ENCODE measurements around the gene ZNRD2.

ZNRD2 gene

DNA sequence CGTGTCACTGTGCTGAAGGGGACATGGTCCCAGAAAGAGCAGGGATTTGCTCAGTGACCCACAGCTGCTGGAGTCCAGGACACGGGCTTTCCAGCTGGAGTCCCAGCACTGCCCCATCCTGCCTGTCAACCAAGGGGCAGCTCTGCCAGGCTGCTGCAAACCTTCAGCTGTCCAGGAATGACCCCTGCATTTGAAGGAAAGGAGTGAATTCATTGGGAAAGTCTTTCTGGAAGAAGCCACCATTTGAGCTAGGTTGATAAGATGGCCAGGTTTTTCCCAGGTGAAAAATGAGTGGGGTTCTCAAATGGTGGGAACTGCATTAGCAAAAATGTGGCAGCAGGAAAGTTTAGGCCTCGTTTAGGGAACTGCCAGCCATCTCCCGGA, 16.0 kb downstream of the ZNRD2 start:
- no peak for DNase-seq

DNA sequence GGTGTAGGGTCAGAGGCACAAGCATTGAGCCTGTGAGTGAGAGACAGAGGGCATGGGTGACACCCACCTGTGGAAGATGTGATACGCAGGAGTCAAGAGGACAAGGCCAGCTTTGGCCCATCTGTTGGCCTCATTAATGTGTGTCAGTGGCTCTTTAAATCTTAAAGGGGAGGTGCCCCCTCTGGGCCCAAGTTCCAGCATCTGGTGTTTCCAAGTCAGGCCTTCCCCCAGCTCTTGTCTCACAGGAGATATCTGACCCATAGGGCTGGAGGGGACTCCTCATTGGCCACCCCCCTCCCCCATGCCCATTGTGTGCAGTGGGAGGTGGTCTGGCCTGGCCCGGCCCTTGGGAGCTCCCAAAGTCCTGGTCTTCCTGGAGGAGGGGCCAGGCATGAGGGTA, 16.4 kb downstream of the ZNRD2 start:
- DNase-seq, result no peak

DNA sequence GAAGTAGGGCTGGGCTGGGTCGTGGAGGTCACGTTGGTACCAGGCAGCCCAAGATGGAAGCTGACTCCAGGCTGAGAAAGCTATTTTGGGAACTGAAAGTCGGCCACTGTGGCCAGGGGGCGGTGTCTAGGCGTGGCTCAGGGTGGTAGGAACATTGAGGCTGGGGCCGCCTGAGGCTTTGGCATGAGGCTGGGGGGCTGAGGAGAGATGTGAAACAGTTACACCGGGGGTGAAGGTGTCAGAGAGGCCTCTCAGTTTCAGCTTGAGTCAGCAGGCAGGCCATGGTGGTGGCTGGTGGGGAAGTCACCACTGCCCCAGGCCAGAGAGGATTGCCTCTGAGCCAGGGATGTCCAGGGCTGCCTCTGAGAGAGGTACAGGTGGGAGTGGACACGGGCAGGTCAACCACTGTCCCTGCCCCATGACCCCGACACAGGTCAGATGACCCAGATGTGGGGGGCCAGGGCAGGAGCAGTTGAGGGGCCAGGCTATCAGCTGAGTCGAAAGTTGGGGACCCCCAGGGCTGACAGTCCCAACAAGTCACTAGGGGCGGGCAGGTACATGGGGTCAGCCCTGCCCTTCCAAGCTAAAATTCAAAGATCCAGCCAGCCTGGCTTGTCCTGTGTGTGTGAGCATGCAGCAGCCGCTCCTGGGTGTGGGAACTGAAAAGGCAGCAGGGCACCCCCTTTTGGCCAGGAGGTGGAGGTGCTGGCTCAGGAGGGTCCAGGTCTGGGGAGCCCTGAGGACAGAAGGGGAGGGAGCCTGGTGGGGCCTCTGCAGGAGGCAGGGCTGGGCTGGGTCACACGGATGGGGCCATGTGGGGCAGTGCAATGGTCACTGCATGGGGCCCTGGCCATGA, 18.1 kb downstream of the ZNRD2 start:
- DNase-seq, result no peak

DNA sequence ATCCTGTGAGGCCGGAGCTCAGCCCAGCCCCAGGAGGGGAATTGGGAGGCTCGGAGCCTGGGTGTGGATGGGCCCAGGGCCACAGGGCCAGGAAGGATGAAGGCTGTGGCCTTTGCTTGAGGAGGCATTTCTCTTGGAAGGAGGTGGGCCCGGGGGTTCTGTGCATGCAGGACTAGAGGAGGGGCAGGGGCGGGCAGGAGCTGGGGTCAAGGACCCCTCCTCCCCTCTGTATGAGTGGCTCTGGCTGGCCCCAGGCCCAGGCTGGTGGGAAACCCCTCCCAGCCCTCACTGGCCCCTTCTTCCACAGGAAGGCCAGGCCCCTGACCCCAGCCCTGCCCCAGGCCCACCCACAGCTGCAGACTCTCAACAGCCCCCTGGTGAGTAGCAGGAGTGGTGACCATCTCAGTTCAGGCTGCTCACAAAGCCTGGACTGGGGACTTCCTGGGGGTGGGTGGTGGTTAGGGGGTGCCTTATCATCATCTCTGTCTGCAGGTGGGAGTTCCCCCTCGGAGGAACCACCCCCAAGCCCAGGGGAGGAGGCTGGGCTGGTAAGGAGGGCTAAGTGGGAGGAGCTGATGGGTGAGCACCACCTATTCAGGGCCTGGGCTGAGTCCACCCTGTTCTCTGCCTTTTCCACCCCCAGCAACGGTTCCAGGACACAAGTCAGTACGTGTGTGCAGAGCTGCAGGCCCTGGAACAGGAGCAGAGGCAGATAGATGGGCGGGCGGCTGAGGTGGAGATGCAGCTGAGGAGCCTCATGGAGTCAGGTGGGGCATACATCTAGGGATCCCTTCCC, 19.4 kb downstream of the ZNRD2 start:
- DNase-seq, result no peak

DNA sequence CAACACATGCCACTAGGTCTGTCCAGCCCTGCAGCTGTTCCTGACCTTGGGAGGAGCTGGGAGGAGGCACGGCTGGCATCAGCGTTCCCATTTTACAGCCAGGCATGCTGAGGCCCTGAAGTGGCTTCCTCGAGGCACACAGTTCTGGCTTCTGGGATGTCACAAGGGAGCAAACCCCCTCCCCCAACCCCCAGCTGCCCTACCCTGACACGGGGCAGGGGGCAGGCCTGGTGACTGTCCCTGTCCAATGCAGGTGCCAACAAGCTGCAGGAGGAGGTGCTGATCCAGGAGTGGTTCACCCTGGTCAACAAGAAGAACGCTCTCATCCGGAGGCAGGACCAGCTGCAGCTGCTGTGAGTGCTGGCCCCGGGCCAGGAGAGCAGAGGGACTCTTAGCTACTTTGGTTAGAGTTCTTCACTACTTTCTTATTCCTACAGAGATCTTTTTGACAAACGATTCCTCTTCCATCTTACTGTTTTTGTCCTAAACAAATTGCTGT, 20.0 kb downstream of the ZNRD2 start:
- no peak for DNase-seq

DNA sequence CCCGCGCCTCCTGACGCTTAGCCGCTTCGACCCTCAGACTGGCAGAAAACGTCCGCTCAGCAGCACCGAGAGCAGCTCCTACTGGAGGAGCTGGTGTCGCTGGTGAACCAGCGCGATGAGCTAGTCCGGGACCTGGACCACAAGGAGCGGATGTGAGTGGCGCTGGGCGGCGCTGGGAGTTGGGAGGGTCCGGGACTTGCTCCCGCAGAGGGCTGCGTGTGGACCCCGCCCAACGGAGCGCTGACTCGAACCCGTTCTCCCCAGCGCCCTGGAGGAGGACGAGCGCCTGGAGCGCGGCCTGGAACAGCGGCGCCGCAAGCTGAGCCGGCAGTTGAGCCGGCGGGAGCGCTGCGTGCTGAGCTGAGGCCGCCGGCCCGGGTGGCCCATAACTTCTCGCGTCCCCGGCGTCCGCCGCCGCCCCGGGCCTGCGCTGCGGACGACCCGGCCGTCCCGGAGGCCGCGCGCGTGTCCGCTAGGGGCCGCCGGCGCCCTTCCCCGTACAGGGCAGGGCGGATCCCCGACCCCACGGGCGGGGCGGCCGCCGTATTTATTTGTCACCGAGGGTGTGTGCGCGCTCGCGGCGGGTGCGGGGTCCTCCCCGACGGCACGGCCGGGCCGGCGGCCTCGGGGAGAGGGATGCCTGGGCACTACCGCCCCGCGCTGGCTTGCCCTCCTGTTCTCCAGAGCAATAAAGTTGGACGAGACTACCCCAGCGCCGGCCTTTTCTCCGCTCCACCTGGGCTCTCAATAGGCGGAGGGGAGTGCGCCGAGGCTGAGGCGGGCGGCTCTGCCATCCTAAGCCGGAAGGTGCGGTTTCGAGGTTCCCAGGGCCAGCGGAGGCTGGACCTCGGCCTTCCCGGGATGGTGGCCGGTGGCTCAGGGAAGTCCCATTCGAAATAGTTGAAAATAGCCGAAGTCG, 21.9 kb downstream of the ZNRD2 start:
- DNase-seq, result peak; percentile 80

DNA sequence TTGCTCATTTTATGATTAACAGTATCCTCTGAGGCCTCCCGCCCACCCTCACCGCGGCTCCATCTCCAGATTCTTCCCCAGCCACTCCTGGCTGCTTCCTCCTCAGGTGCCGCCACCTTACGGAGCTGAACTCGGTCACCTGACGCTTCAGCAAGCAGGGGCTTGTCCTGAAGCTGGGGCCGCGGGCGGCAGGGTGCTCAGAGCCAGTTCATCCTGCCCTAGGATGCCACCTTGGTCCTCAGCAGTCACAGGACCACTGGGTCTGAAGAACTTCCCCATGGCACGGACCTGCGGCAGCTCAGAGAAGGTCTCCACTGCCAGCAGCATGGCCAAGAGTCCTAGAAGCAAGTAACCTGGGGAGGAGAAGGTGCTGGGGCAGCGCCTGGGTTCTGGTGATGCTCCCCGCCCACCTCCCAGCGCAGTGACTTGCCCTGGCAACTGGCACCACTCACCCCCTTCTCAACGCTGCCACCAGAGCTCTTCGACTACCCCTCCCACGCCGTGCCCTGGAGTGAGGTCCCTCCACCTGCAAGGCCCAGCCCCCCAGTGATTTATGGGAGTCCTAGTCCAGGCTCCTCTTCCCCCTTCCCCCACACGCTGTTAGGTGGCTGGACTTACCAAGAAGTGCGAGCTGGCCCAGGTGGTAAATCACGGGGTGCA, 22.7 kb downstream of the ZNRD2 start:
- DNase-seq, result no peak

DNA sequence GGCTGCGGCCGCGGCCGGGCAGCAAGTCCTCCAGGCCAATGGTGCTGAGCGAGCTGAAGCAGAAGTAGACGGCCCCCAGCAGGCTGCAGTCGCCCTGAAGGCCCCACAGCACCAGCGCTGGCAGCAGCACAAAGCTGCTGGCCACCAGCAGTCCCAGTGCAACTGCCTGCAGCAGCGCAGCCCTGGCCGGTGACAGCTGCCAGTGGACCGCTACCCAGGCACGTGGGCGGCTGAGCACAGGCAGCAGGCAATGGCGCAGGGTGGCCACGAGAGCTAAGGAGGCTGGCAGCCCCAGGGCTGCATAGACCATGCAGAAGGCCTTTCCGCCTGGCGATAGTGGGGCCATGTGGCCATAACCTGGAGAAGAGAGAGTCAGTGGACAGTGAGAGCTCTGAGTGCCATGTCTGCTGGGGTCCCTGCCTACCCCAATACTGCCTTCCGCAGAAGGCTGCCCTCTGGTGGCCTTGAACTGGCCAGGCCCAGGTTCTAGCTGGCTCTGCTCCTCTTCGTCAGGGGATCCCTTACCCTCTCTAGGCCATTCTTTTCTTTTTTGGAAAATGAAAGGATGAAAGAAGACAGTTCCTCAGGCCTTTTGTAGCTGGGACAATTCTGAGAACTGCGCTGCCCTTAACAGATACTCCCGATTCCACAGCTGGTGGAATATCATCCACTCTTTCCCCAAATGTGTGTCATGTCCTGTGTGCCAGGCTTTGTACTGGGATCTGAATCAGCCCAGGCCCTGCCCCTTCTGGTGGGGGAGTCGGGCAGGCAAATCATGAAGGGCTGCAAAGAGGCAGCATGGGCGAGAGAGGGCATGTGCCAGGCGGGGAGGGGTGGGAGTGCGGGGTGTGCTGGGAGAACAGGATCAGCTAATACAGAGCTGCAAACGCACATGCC, 23.5 kb downstream of the ZNRD2 start:
- peak; percentile 76 for DNase-seq

DNA sequence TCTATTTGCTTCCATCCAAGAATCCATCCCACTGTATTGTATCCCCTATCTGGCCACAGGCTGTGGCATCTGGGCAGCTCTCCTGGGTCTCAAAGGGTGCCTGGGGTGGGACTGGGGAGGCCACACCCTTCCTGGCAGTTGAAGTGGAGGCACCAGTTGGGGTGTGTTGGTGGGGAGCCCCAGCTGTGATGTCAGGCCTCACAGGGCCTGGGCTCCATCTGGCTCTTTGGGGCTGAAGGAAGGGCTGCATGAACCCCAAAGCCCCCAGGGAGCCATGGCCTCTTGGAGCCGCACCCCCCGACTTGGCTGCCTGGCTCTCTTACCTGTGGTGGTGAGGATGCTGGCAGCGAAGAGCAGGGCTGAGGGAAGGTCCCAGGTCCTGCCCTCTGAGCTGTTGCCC, 24.9 kb downstream of the ZNRD2 start:
- DNase-seq, result no peak

DNA sequence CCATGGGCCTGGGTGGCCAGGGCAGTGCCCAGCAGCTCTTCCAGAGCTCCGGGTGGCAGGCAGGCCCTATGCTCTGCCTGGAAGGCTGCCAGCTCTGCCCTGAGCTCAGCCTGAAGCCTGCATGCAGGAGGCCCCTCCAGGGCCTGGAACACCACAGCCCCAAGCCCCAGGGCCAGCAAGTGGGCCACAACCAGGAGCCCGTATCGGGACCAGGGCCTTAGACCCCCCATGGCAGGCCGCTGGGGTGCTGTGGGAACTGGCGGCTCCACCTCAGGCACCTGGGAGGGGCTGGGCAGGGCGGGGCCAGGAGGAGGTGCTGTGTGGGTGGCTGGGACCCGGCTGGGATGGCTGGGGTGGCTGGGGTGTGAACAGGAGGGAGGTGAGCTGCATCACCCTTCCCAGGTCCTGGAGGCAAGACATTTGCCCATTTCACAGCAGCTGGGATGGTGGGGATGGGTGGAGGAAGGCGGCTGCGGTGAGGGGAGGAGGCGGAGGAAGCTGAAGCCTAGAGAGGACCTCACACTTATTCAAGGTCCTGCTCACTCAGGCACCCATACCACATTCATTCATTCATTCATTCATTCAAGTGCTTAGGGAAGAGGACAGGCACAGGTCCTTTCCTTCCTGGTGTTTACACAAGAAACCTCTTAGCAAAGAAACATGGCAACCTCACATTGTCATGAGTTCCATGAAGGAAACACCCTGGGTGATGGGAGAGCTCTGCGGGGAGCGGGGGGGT, 25.4 kb downstream of the ZNRD2 start, which contains the start of gene KCNK7:
TSS of gene KCNK7 (minus strand) at position 258 of the 739 bp plus-strand sequence. CDS start at position 230, 28 bp downstream.
- no peak for DNase-seq

DNA sequence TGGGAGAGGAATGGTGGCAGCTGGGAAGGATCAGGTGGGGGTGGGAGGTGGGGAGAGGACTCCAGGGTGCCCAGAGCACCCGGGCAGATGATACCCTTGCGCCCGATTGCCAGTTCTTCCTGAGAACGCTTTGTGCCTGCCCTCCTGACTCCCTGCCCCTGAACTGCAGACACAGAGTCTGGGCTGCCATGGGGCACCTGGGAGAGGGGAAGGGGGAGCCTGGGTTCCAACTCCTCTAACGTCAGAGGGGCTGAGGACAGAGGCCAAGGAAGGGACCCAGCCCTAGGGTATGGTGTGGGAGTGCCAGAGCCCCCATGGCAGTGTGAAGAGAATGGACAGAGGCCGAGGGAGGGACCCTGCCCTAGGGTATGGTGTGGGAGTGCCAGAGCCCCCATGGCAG, 26.2 kb downstream of the ZNRD2 start:
- DNase-seq, result no peak

DNA sequence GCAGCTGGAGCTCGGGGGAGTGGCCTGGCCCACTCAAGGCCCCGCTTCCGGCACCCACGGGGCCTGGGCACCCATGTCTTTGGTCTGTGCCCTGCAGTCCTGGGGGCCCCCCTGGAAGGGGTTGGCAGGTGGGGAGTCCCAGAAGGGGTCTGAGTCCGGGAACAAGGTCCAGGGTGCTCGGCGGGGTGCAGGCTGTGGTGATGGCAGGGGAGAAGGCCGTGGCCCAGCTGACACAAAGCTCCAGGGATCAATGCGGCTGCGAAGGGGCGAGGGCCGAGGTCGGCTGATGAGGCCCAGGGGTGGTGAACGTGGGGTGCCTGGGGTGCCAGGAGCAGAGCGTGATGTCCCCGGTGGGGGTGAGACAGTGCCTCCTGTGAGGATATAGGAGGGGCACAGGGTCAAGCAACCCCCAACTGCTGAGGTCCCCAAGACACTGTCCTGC, 28.0 kb downstream of the ZNRD2 start:
- DNase-seq, result no peak

DNA sequence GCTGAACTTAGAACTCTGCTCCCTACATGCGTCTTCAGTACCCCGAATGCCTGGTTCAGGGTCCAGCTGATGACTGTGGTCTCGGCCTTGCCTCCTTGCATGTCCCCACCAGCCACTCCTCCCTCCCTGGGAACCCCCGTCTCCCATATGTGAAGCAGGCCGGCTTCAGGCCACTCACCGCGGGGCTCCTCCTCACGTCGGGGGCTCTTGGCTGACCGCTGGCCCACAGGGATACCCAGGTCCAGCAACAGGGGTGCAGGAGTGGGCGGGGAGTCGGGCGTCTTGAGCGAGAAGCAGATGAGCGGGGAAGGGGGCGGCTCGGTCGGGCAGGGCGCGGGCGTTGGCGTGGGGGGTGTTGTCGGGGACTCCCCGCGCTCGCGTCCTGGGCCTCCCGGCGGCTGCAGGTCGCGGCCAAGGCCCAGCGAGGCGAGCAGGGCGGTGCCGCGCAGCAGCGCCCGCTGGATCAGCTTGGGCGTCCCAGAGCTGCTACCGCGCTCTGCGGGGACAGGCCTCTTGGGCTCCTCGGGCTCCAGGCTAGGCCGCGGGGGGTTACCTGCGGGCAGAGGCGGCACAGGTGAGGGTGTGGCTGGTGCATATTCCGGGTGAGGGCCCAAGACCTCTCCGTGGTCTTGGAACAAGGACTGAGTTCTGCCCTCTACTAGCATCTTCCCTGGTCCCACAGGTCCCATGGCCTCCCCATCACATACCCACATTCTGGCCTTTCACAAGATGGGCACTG, 29.1 kb downstream of the ZNRD2 start:
- no peak for DNase-seq

DNA sequence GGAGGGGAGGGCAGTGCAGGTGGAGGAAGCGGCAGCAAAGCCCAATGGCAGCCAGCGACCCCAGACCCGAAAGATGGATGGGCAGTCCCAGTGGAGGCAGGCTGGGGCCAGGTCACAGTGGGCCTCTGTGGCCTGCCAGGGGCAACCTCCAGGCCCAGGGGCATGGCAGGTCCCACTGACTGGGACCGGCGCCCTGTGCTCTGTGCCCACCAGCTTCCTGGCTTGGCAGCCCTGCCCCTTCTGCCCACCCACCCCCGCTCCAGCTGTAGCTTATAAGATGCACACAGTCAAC, 29.6 kb downstream of the ZNRD2 start:
- DNase-seq, result no peak

DNA sequence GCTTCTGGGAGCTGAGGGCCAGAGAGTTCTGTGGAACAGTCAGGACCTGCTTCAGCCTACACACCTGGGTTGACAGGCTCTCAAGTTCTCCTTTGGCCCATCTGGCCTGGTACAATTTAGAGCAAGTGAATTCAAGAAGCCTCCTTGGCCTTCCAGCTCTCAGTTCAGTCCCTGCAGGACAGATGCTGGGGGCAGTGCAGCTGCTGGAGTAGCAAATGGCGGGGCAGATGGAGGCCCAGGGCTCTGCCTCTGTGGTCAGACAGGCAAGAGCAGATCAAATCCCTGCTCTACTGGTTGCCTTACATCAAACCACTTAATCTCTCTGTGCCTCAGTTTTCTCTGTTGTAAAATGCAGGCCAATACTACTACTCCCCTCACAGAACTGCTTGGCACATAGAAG, 34.0 kb downstream of the ZNRD2 start:
- no peak for DNase-seq

DNA sequence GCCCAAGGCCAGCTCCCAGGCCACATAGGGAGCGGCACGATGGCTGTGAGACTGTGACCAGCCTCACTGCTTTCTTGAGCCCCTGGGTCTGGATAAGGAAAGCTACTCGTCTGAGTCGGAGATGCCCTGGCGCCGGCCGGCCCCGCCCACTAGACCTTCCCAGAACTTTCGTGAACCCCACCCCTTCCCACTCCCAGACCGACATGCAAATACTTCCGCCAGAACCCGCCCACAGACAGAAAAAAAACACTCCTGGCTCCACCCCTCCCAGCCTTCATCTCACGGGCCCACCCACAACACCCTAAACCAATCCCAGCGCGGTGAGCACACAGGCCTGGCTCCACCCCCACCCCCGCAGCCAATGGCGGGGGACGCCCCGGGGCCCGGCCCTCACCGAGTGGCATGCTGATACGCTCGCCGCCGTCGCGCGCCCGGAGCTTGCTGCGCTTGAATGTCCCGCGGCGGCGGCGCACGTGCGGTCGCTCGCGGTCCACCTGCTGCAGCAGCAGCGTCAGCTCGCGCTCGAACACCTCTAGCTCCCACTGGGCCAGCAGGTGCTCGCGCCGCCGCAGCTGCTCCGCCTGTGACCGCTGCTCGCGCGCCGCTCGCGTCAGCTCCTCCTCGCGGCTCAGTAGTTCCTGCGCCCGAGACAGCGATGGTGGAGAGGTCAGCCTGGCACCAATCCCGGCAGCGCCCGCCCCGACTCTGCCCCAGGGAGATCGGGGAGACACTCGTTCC, 36.8 kb downstream of the ZNRD2 start:
- peak; percentile 85 for DNase-seq

DNA sequence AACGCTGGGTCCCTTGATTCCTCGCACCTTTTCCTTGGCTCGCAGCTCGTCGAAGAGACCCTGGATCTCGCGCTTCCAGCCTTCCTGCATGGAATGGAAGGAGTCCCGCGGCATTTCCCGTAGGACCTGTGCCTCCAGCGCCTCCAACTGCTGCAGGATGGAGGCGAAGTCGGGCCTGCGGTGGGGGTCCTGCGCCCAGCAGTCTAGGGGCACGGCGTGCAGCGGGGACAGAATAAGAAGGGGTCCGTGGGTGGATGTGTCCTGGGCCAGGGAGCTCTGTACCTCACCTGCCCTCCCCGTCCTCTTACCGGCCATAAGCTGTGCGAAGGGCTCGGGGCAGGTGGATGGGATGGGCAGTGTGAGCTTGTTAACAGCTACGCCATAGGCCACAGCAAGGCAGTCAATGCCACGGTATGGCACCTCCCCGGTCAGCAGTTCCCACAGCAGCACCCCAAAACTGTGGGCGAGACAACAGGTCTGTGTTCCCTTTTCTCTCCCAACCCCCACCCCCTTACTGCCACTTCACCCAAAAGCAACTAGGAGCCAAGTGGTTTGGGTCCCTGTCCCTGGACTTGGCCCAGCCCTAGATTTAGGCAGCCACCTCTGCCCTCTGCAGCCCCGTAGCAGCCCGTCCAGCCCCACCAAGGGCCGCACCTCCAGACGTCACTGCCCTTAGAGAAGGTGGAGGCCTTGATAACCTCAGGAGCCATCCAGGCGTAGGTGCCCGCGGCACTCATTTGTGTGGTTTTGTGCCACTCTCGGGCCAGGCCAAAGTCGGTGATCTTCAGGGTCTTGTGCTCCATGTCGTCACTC, 37.5 kb downstream of the ZNRD2 start:
- no peak for DNase-seq

DNA sequence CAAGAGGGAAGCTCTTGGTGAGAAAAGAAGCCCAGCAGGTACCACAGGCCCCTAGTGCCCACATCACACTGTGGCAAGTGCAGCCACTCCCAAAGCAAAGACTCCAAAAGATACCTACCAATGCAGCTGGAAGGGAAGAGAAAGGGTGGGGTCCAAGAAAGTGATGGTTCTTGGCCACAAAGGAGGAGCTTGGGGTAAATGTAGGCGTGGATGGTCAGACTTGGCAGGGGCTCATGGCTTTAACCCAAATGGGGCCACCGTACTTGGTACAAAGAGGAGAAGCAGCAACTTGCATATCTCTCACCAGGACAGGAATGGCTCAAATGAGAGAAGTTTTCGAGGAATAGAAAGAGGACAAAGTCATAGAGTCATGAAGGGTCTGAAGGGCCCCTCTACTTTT, 39.0 kb downstream of the ZNRD2 start:
- DNase-seq, result no peak
